HG03066 (cell line): ENCODE data around the gene CCDC85A.

Source experiments
- ATAC-seq: cut with Tn5 transposase; IDR thresholded peaks from one replicate; pipeline ENCODE4 v1.9.1; 2021; ENCODE audit warnings: low read depth; ENCODE audit not compliant: unreplicated experiment

CCDC85A gene

GRCh38 chr2:56192664-56193305 lies 9.0 kb downstream of the CCDC85A start:
- no peak for ATAC-seq

DNA sequence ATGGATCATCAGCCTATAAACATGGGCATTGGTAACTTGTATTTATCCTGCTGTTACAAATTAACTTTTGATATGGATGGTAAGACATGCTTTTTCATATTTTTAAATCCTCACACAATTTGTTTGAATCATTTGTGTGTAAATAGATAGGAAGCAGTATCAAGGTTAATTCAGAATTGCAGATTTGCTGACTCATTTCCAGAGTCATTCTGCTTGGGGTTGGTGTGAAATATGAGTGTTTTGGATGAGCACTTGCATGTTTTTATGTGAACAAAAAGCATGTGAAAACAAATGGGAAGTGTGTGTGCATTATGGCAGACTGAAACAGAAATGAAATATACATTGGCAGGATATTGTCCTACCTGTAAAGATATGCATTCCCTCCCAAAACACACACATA lies 11.8 kb downstream of the CCDC85A start:
- ATAC-seq, result no peak

GRCh38 chr2:56197816-56198215 lies 14.0 kb downstream of the CCDC85A start:
- no peak for ATAC-seq

- no peak for ATAC-seq
Measured at GRCh38 chr2:56198936-56199335, 15.1 kb downstream of the CCDC85A start.

DNA sequence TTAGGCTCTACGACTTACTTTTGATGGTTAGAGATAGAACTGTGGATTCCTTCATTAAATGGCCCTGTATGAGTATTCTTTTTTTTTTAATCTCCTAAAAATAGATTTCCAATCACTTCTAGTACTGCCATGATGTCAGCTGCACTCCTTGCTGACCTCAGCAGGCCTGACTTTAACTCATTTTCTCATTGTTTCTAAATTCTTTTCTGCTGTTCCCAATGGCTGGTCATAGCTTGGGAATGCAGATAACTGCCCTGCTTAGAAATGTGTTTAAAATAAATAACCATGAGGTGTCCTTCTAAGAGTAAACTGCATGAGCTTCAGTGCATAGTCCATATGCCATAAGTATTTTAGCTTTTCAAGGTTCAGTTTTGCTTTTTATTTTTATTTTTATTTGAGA lies 15.7 kb downstream of the CCDC85A start:
- ATAC-seq, result no peak

DNA sequence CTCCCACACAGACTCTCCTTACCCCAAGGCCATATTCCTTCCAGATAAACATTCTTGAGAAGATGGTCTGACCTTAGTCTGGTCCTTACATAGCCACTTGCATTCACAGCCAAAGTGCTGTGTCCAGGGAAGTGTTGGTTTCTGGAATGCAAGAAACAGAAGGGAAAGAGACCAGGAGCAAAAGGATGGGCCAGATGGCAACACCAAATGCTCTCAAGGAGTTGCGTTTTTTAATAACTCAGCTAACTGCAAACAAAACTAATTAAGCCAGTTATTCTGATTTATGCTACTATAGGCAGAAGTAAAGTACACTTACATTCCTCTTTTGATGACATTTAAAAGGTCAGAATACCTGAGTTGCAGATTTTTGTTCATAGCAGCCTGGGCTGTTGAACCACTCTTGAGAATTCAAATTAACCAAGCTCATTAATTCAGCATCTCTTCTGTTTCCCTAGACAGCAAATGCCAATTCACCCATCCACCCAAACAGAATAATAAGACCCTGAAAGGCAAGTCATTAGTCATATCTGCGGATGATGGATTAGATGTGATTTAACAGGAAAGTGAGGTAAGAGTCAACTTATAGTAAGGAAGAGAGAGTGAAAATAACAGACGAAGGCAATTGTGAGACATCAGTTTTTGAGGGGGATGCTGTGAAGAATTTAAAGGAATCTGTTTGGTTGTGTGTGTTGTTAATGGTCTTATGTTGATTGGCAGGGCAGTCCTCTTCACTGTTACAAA lies 18.8 kb downstream of the CCDC85A start:
- no peak for ATAC-seq

DNA sequence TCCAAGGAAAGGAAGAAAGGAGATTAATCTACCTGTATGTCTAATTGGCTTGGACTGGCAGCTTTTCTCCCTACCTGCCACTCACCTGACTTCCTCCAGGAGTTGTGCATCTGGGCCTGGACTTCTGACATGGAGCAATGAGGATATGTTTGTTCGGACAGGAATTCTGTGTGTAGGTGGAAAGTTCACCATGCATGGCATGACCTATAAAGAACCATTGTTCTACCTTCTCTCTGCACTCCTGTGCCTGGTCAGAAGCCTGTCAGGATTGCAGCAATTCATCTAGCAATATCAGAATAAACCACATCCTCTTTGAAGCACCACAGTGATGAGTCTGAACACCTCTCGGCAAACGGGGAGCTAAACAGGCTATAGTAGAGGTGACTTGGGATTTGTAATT lies 20.8 kb downstream of the CCDC85A start:
- ATAC-seq, result no peak

DNA sequence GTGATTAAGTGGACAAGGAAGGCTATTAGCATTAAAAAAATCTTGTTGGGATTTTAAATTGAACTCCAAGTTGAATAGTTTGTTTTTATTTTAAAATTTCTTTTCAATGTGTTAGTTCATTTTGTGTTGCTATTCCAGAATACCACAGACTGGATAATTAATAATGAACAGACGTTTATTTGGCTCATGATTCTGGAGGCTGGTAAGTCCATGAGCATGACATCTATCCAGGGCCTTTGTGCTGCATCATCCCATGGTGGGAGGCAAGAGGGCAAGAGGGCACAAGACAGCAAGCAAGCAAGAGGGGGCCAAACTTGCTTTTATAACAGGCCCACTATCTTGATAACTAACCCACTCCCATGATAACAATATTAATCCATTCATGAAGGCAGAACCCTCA lies 22.5 kb downstream of the CCDC85A start:
- ATAC-seq, result no peak

DNA sequence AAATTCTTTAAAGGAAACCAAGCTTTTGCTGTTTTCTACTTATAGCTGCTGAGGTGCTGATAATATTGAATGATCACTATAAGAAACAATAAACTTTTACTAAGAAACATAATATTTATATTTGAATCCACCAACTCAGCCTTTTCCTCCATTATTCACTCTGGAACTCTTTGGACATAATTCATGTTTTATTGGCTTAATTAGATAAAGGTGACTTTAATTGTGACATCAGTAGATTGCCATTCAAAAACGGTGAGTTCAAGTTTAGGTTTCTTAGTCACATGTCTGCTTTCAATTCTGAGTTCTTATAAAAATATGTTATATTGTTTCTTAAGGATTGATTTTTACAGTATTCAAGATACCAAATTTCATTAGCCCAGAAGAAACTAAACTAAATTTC lies 24.0 kb downstream of the CCDC85A start:
- ATAC-seq, result no peak

GRCh38 chr2:56208380-56208779 lies 24.6 kb downstream of the CCDC85A start:
- ATAC-seq, result no peak

DNA sequence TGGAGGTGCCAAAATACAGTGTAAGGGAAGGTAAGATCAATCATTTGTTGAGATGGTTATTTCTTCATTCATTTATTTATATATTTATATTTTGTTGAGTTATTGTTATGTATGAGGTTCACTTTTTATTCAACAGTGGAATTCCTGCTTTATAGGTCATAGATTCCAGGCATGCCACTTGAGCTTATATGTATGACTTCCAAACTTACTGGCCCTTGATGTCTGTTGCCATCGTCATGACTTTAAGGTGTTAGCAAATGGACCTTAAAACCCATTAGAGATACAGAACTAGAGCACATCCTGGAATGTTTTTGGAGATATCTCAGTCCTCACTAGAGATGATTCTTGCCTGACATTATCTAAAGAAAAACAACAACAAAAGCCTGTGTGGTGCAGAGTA lies 25.9 kb downstream of the CCDC85A start:
- ATAC-seq, result no peak

GRCh38 chr2:56210291-56210690 lies 26.5 kb downstream of the CCDC85A start:
- ATAC-seq, result no peak

DNA sequence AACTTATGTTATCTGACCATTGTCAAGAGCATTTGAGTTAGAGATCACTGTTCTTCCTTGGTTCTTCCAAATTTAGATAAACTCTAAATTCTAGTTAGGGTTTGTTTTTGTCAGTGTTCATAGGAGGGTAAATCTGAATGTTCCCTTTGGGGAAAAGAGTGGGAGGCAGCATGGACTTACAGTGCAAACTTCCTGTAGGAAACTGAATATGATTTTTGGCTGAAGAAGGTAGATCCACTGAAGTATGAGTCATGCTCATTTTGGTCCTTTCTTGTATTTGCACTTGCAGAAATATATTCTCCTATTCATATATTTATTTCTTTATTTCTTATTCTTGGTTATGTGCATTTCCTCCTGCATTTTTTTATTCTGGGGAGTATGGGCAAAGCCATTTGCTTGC lies 27.3 kb downstream of the CCDC85A start:
- no peak for ATAC-seq

DNA sequence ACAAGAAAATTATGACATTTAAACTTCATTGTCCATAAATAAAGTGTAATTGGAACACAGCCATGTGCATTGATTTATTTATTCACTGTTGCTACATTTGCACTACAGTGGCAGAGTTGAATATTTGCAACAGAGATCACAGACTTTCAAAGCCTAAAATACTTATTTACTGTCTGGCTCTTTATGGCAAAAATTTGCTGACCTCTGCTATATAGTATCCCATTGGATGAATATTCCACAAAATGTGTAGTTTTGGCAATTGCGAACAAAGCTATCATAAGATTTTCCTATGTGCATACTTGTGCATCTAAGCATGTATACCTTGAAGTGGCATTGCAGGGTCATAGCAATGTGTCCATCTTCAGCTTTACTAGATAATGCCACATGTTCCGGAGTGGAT lies 32.1 kb downstream of the CCDC85A start:
- ATAC-seq, result no peak

- ATAC-seq, result no peak
Measured at GRCh38 chr2:56217106-56217505, 33.3 kb downstream of the CCDC85A start.

GRCh38 chr2:56222481-56222880 lies 38.7 kb downstream of the CCDC85A start:
- ATAC-seq, result no peak

DNA sequence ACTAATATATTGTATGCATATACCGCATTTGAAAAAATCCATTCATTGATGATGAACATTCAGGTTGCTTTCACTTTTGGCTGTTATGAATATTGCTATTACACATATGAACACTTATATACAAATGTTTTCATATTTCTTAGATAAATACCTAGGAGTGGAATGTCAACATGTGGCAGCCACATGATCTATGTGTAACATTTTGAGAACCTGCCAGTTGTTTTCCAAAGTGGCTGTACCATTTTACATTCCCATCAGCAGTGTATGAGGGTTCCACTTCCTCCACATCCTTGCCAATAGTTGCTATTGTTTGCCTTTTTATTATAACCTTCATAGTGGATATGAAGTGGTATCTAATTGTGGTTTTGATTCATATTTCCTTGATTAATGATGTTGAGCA lies 40.5 kb downstream of the CCDC85A start:
- no peak for ATAC-seq

DNA sequence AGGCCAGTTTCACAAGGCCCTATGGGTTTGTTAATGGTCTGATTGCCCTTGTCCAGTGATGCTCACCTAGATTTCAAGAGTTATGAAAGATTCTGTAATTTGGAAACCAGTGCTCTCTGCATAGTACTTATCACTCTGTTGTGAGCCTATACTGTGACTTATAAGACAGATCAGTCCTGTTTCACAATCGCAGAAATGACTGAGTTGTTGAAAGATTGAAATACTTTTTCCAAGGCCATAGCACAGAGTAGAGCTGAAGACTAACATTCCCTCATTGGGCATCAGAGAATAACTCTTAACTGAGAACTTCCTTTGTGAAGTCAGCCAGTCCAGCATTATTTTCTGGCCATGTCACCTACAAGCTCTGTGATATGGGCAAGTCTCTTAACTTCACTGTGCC lies 44.0 kb downstream of the CCDC85A start:
- ATAC-seq, result no peak

- ATAC-seq, result no peak
Measured at GRCh38 chr2:56229397-56230060, 45.7 kb downstream of the CCDC85A start.

DNA sequence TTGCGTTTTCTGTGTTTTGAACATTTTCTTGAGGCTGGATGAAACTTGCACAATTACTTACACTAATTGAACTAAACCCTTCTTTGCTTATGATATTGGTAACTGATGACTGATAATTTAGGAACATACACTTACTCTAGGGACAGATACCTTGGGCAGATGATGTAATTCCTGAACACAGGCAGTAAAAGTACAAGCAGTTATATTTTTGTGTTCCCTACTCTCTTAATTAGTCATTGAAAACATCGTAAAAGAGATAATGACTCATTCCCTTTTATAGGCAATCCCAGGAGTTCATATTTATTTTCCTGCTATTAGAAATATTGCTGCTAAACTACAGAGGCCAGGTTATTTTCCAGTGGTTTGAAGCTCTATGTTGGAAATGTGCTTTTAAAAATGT lies 46.4 kb downstream of the CCDC85A start:
- ATAC-seq, result no peak

DNA sequence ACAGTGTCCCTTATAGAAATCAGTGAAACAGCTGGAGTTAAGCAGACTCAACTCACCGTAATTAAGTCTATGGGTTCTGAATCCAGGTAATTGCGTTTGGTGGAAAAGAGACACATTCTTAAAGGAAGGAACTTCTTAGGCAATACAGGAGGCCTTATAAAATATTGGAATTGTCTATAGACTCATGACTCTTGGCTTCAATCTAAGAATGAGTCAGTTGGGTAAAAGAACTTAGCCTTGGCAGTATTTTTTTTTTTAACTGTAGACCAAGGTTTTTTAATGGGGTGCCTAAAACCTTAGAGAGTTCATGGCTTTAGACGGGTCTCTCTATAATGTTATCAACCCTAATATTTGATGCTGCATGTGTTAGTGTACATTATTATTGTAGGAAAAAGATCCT lies 47.6 kb downstream of the CCDC85A start:
- ATAC-seq, result no peak

- no peak for ATAC-seq
Measured at GRCh38 chr2:56232912-56233311, 49.1 kb downstream of the CCDC85A start.
